Osteocyte (in vitro differentiated cells): ENCODE data around the gene ZNF440. TPM values are rescaled to one million over a fixed set of nuclear protein-coding genes. Genes with fewer than 3 reads are reported as not detected.
"Not testable (repeated sequence)": the region's sequence is repeated elsewhere in the genome, so short reads cannot be mapped to it uniquely, and the experiment has no call there.

ENCODE experiments used
- DNase-seq: peaks from one replicate; pipeline ENCODE4 v3.0.0; 2021; ENCODE audit warnings: mixed read lengths; ENCODE audit not compliant: unreplicated experiment; ENCODE audit errors: extremely low spot score
- H3K27ac Mint-ChIP-seq: one replicate; pipeline ENCODE4 v1.8.0; 2021; ENCODE audit warnings: mild to moderate bottlenecking, mixed read lengths; ENCODE audit not compliant: unreplicated experiment
- H3K27me3 Mint-ChIP-seq: one replicate; pipeline ENCODE4 v1.8.0; 2021; ENCODE audit warnings: mixed read lengths; ENCODE audit not compliant: unreplicated experiment
- H3K36me3 Mint-ChIP-seq: one replicate; pipeline ENCODE4 v1.8.0; 2021; ENCODE audit warnings: mixed read lengths; ENCODE audit not compliant: unreplicated experiment
- H3K4me1 Mint-ChIP-seq: one replicate; pipeline ENCODE4 v1.8.0; 2021; ENCODE audit warnings: mixed read lengths; ENCODE audit not compliant: unreplicated experiment
- H3K4me3 Mint-ChIP-seq: one replicate; pipeline ENCODE4 v1.8.0; 2021; ENCODE audit warnings: mild to moderate bottlenecking, moderate library complexity, mixed read lengths; ENCODE audit not compliant: unreplicated experiment
- H3K9me3 Mint-ChIP-seq: one replicate; pipeline ENCODE4 v1.8.0; 2021; ENCODE audit warnings: mixed read lengths; ENCODE audit not compliant: unreplicated experiment
- CTCF ChIP-seq: fragments of 200-600 bp; sonication (generic); IDR thresholded peaks from 2 replicates; pipeline ENCODE4 v1.5.0; 2021; ENCODE audit warnings: antibody characterized with exemption, mild to moderate bottlenecking, moderate library complexity
- total RNA-seq: library from RNA; stranded (reverse); gene quantifications from 2 replicates; pipeline ENCODE4 v1.2.1, GENCODE V29; 2021

Gene ZNF440
- total RNA-seq, 1 donor from 2014 or later = 13.0 TPM

GRCh38 chr19:11861301-11861700 lies 47.2 kb downstream of the ZNF440 start:
- peaks cover 3% of the 10 kb centered on the region for H3K36me3 Mint-ChIP-seq
- TF ChIP-seq CTCF = no peak
- no peak overlapping the region for H3K27ac Mint-ChIP-seq
- no peaks in the 10 kb centered on the region for H3K4me1 Mint-ChIP-seq
- H3K9me3 Mint-ChIP-seq = peaks cover 31% of the 10 kb centered on the region
- no peak overlapping the region for H3K4me3 Mint-ChIP-seq
- no peaks in the 10 kb centered on the region for H3K27me3 Mint-ChIP-seq
- DNase-seq = no peak

DNA sequence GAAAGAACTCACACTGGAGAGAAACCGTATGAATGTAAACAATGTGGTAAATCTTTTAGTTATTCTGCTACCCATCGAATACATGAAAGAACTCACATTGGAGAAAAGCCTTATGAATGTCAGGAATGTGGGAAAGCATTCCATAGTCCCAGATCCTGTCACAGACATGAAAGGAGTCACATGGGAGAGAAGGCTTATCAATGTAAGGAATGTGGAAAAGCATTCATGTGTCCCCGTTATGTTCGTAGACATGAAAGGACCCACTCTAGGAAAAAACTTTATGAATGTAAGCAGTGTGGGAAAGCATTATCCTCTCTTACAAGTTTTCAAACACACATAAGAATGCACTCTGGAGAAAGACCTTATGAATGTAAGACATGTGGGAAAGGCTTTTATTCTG lies 53.7 kb downstream of the ZNF440 start:
- H3K4me3 Mint-ChIP-seq, H3K4me1 Mint-ChIP-seq, DNase-seq, H3K27me3 Mint-ChIP-seq, H3K27ac Mint-ChIP-seq: not testable (repeated sequence)
- peaks cover 42% of the 10 kb centered on the region for H3K9me3 Mint-ChIP-seq
- H3K36me3 Mint-ChIP-seq = peaks cover 20% of the 10 kb centered on the region

- H3K4me3 Mint-ChIP-seq = no peak overlapping the region
- H3K27ac Mint-ChIP-seq = no peak overlapping the region
- TF ChIP-seq CTCF = no peak
- H3K4me1 Mint-ChIP-seq = no peaks in the 10 kb centered on the region
- H3K27me3 Mint-ChIP-seq = no peaks in the 10 kb centered on the region
- DNase-seq = no peak
- H3K9me3 Mint-ChIP-seq = peaks cover 42% of the 10 kb centered on the region
- peaks cover 20% of the 10 kb centered on the region for H3K36me3 Mint-ChIP-seq
Observed at GRCh38 chr19:11868188-11868587, 54.1 kb downstream of the ZNF440 start.

DNA sequence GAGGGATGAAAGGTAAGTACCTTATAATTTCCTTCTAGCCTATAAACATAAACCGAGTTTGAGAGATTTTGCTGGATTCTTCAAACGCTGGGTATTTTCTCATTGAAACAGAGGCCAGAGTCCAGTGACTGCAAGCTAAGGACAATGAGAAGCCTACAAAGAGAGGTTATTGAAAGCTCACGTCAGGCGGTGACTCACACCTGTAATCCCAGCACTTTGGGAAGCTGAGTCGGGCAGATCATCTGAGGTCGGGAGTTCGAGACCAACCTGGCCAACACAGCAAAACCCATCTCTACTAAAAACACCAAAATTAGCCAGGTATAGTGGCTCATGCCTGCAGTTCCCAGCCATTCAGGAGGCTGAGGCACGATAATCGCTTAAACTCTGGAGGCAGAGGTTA lies 58.6 kb downstream of the ZNF440 start:
- no peaks in the 10 kb centered on the region for H3K27me3 Mint-ChIP-seq
- no peak for DNase-seq
- H3K27ac Mint-ChIP-seq = no peak overlapping the region
- no peaks in the 10 kb centered on the region for H3K4me1 Mint-ChIP-seq
- no peak for TF ChIP-seq CTCF
- H3K36me3 Mint-ChIP-seq = peaks cover 12% of the 10 kb centered on the region
- peaks cover 21% of the 10 kb centered on the region for H3K9me3 Mint-ChIP-seq
- no peak overlapping the region for H3K4me3 Mint-ChIP-seq

DNA sequence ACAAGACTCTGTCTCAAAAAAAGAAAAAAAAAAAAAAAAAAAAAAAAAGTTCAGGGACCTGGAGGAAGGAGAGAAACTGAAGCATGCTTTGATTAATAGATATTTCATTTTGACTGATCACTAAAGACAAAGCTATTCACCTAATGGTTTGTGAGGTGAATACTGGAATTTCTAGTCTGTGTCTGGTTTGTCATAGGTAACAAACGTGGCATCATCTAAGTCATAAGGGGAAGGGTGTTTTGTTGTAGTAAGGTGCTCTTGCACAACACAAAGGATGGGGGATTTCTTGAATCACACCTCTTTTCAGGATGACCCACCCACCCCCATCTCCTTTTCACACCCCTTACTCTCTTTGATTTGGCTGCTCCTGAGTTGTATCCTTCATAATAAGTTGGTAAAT lies 59.7 kb downstream of the ZNF440 start:
- no peak for TF ChIP-seq CTCF
- Mint-ChIP-seq H3K36me3 (peaks cover 4% of the 10 kb centered on the region), H3K4me3 (no peak overlapping the region), H3K4me1 (no peaks in the 10 kb centered on the region), H3K27me3 (no peaks in the 10 kb centered on the region), H3K27ac (no peak overlapping the region), H3K9me3 (peaks cover 12% of the 10 kb centered on the region)
- DNase-seq = no peak

DNA sequence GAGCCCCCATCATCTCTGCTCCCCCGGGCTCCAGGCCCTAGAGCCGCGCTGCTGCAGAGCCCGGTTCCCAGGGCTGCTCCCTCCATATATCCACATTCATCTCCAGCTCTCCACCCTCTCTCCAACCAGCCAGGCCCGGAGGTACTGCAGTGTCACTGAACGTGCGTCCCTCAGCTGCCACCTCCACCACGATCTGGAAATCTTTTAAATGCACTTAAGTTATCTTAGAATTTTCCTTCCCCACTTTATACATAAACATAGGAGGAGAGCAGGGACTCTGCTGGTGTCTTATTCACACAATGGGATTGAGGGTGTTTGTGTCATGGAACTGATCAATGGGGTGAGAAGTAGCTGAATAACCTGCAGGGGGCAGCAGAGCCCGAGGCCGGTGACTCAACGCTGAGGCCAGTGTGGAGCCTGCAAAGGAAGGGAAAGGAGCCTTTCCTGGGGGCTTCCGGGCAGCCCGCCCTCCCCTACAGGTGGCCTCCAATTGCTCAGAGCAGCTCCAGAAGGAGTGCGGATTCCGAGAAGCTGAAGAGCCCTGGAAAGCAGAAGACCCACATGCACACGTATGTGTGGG lies 65.7 kb downstream of the ZNF440 start:
- H3K27me3 Mint-ChIP-seq = peaks cover 17% of the 10 kb centered on the region
- not testable (repeated sequence) for H3K4me1 Mint-ChIP-seq, H3K27ac Mint-ChIP-seq, H3K4me3 Mint-ChIP-seq, H3K36me3 Mint-ChIP-seq, H3K9me3 Mint-ChIP-seq, DNase-seq
- TF ChIP-seq CTCF = peak; percentile 45
